ENCODE data around the gene L1CAM. TPM values are rescaled to one million over a fixed set of nuclear protein-coding genes. Genes with fewer than 3 reads are reported as not detected.

Gene L1CAM
- total RNA-seq, 1 donor from 2014 or later = 137 TPM

DNA sequence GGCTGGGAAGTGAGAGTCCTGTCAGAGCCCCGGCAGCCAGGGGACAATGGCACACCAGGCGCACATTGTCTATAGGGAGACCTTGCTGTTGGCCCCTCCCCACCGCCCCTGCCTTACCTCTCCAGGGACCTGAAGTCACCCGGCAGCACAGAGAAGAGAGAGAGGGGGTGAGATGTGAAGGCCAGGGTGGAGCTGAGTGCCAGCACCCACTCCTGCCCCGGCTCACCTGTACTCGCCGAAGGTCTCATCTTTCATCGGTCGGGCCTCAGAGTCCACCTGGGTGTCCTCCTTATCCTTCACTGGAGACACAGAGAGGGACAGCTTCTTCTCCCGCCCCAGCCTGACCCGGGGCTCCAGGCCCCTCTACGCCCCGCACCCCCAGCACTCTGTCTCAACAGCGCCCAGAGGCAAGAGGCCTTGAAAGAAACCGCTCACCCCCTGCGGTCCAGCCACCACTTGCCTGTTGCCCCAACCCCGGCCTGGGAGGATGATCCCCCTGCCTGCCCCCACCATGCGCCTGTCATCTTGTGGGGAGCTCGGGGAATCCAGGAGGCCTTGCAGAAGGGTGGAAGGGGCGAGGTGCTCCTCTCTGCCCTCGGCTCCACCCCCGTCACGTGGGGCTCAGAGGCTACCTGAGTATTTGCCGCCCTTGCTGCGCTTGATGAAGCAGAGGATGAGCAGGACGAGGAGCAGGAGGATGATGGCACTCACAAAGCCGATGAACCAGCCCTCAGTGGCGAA lies 22.6 kb downstream of the L1CAM start:
- Mint-ChIP-seq H3K4me1 (no peaks in the 10 kb centered on the region), H3K36me3 (ENCODE audit: low read depth) (peaks cover 5% of the 10 kb centered on the region), H3K9me3 (no peaks in the 10 kb centered on the region), H3K4me3 (no peak overlapping the region), H3K27ac (ENCODE audit: unreplicated experiment) (no peak overlapping the region), H3K27me3 (ENCODE audit: low read depth) (no peaks in the 10 kb centered on the region)
- DNase-seq (ENCODE audit: low read depth, low spot score) = no peak
- TF ChIP-seq, protein P1, sequence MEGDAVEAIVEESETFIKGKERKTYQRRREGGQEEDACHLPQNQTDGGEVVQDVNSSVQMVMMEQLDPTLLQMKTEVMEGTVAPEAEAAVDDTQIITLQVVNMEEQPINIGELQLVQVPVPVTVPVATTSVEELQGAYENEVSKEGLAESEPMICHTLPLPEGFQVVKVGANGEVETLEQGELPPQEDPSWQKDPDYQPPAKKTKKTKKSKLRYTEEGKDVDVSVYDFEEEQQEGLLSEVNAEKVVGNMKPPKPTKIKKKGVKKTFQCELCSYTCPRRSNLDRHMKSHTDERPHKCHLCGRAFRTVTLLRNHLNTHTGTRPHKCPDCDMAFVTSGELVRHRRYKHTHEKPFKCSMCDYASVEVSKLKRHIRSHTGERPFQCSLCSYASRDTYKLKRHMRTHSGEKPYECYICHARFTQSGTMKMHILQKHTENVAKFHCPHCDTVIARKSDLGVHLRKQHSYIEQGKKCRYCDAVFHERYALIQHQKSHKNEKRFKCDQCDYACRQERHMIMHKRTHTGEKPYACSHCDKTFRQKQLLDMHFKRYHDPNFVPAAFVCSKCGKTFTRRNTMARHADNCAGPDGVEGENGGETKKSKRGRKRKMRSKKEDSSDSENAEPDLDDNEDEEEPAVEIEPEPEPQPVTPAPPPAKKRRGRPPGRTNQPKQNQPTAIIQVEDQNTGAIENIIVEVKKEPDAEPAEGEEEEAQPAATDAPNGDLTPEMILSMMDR (conservative IDR thresholded peaks at IDR 0.05) = no peak

DNA sequence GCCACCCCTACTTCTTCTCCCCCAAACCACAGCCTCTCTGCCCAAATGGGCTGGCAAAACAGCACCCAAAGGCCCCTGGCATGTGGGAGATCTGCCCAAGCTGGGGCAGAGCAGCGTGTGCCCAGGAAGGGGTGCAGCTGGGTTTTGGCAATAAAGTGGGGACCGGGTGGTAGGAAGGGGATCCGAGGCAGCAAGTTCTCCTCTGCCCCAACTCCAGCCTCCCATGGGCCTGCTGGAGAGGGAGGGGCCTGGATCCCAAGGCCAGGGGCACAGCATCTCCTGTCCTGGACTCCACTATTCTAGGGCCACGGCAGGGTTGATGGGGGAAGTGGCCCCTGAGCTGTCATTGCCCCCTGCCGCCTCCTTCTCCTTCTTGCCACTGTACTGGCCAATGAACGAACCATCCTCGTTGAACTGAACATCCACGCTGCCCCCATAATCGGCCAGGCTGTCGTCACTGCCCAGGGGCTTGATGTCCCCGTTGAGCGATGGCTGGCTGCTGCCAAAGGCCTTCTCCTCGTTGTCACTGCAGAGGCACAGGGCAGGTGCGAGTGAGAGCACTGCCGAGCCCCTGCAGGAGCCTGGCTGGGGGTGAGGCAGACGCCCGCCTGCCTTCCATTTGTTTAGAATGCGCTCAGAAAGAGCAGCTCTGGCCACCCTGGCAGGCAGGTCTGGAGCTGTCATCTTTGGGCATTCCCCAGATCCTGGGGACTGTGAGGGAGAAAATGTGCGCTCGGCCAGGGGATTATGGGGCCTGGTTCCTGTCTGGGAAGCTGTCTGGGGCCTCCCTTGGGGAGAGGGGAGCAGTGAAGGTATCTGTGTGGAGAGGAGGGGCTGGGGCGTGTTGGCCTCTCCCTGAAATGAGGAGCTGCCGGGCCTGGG lies 23.4 kb downstream of the L1CAM start:
- no peak for DNase-seq (ENCODE audit: low read depth, low spot score)
- Mint-ChIP-seq H3K9me3 (no peaks in the 10 kb centered on the region), H3K27me3 (ENCODE audit: low read depth) (no peaks in the 10 kb centered on the region), H3K36me3 (ENCODE audit: low read depth) (peaks cover 5% of the 10 kb centered on the region), H3K27ac (ENCODE audit: unreplicated experiment) (no peak overlapping the region), H3K4me3 (no peak overlapping the region), H3K4me1 (no peaks in the 10 kb centered on the region)
- TF ChIP-seq, protein P1 (conservative IDR thresholded peaks at IDR 0.05) = no peak

DNA sequence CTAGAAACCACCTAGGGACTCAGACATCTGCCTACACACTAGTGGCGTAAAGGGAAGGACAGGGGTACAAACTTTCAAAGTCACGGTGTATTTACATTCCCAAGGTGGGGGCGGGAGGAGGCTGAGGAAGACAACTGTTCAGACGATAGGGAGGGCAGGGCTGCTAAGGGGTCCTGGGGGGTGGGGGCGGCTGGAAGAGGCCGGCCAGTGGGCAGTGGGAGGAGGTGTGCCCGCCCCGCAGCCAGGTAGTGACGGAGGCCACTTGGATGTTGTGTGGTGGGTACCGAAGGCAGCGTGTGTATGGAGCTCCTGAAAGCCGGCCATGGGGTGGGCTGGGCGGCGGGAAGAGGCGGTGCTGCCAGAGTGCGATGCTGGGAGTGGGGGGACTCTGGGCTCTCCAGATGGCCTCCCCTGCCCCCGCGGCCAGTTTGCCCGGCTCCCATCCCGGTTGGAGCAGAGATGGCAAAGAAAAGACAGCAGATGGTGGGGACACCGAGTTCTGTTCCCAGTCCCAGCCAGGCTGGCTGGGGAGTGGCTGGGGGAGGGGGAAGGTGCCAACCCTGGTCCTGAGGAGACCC lies 24.2 kb downstream of the L1CAM start:
- Mint-ChIP-seq H3K9me3 (no peaks in the 10 kb centered on the region), H3K4me1 (no peaks in the 10 kb centered on the region), H3K27me3 (ENCODE audit: low read depth) (no peaks in the 10 kb centered on the region), H3K27ac (ENCODE audit: unreplicated experiment) (no peak overlapping the region), H3K36me3 (ENCODE audit: low read depth) (peaks cover 5% of the 10 kb centered on the region), H3K4me3 (no peak overlapping the region)
- no peak for DNase-seq (ENCODE audit: low read depth, low spot score)
- TF ChIP-seq, protein P1 (conservative IDR thresholded peaks at IDR 0.05) = no peak

DNA sequence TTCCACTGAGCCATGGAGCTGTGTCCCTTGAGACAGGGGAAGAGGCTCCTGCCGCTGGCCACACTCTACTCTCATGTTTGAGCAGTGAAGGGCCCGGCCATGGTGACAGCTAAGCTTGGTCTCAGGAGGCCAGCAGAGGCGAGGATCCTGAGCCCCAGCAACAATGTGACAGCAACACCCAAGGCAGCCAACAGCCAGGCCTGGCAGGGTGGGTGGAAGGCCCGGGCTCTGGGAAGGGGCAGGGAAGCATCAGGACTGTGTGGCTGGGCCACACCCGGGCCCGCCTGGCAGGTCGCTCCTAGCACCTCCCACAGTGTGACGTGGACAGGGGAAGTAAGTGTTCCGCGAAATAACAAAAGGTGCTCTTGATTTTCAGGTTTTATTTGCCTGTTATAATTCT lies 24.8 kb downstream of the L1CAM start:
- Mint-ChIP-seq H3K4me3 (no peak overlapping the region), H3K4me1 (no peaks in the 10 kb centered on the region), H3K36me3 (ENCODE audit: low read depth) (peaks cover 5% of the 10 kb centered on the region), H3K9me3 (no peaks in the 10 kb centered on the region), H3K27ac (ENCODE audit: unreplicated experiment) (no peak overlapping the region), H3K27me3 (ENCODE audit: low read depth) (no peaks in the 10 kb centered on the region)
- DNase-seq (ENCODE audit: low read depth, low spot score) = no peak
- TF ChIP-seq, protein P1 (conservative IDR thresholded peaks at IDR 0.05) = no peak

DNA sequence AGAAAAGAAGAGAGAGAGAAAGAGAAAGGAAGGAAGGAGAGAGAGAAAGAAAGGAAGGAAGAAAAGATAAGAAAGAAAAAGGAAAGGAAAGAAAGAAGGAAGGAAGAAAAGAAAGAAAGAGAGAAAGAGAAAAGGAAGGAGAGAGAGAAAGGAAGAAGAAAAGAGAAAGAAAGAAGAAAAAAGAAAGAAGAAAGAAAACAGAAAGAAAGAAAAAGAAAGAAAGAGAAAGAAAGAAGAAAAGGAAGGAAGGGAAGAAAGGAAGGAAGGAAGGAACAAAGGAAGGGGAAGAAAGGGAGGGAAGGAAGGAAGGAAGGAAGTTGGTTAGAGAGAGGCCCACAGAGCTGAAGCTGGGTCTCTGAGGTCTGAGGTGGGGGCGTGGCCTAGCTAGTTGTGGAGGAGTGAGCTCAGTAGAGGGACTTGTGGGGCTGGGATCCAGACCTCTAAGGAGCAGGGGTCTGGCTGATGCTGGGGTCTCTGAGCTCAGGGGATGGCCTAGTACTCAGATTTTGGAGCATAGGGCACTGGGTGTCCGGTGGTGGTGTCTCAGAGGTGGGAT lies 28.5 kb downstream of the L1CAM start:
- Mint-ChIP-seq H3K27ac (ENCODE audit: unreplicated experiment) (no peak overlapping the region), H3K36me3 (ENCODE audit: low read depth) (no peaks in the 10 kb centered on the region), H3K9me3 (no peaks in the 10 kb centered on the region), H3K4me3 (no peak overlapping the region), H3K4me1 (peaks cover 5% of the 10 kb centered on the region), H3K27me3 (ENCODE audit: low read depth) (no peaks in the 10 kb centered on the region)
- TF ChIP-seq, protein P1 (conservative IDR thresholded peaks at IDR 0.05) = no peak
- DNase-seq (ENCODE audit: low read depth, low spot score) = no peak
